ENCODE results near the gene PRRG2. TPM values are rescaled to one million over a fixed set of nuclear protein-coding genes. Genes with fewer than 3 reads are reported as not detected.

The PRRG2 gene
- polyA plus RNA-seq, 1 donor (not counting 4 experiments of a cell fraction or from before 2014, with no cell fraction given) = 5.3 TPM

- Histone ChIP-seq H3K27ac (ENCODE audit: control insufficient read depth, insufficient read depth, low read length) (no peak overlapping the region), H2AFZ (ENCODE audit: control insufficient read depth, low read length) (no peak overlapping the region), H3K9ac (ENCODE audit: control insufficient read depth, extremely low read depth, insufficient read depth, low read length) (no peak overlapping the region), H3K79me2 (ENCODE audit: control insufficient read depth, insufficient read depth, low read length) (no peaks in the 10 kb centered on the region), H3K9me3 (ENCODE audit: control insufficient read depth, low read depth, low read length) (no peaks in the 10 kb centered on the region), H3K4me1 (ENCODE audit: control insufficient read depth, extremely low read depth, insufficient read depth, low read length) (no peaks in the 10 kb centered on the region), H3K4me3 (ENCODE audit: control insufficient read depth in 2 of 3, extremely low read depth in 1 of 3, insufficient read depth in 2 of 3, low read depth in 1 of 3, low read length in 3 of 3) (no peak overlapping the region), H3K36me3 (ENCODE audit: control insufficient read depth in 2 of 2, extremely low read depth in 1 of 2, insufficient read depth in 2 of 2, low read length in 2 of 2) (peaks cover 6 to 12% of the 10 kb centered on the region in 2 experiments), H3K27me3 (ENCODE audit: control insufficient read depth, extremely low read depth, insufficient read depth, low read length) (no peaks in the 10 kb centered on the region), H4K20me1 (ENCODE audit: control insufficient read depth, extremely low read depth, insufficient read depth, low read length) (no peaks in the 10 kb centered on the region), H3K9me1 (ENCODE audit: control insufficient read depth, extremely low read depth, insufficient read depth, low read length) (no peaks in the 10 kb centered on the region), H3K4me2 (ENCODE audit: control insufficient read depth, extremely low read depth, insufficient read depth, low read depth, low read length) (no peak overlapping the region)
- DNase-seq (ENCODE audit: low read depth, low spot score) (no peak), FAIRE-seq (no peak)
- dilution Hi-C loops (cut with MboI; ENCODE audit: extremely low pct_ligation_motif_present, low sequenced_read_pairs) = no loop called here
- TF ChIP-seq EZH2 (IDR thresholded peaks at IDR 0.05; ENCODE audit: low read length) (no peak), CTCF (optimal IDR thresholded peaks at IDR 0.05 in 1 of 3, IDR thresholded peaks at IDR 0.05 in 1 of 3, conservative IDR thresholded peaks at IDR 0.05 in 1 of 3; ENCODE audit: extremely low read depth in 1 of 3, insufficient read depth in 2 of 3, low read length in 3 of 3) (no peak)
Observed at GRCh38 chr19:49624967-49625910, 44.1 kb downstream of the PRRG2 start.

GRCh38 chr19:49626226-49626625 is 45.1 kb downstream of the PRRG2 start:
- no peak for FAIRE-seq

More at GRCh38 chr19:49626226-49626625, 45.1 kb downstream of the PRRG2 start:
- no peaks in the 10 kb centered on the region for H3K9me1 ChIP-seq (ENCODE audit: control insufficient read depth, extremely low read depth, insufficient read depth, low read length)
- H3K4me1 ChIP-seq (ENCODE audit: control insufficient read depth, extremely low read depth, insufficient read depth, low read length) = peaks cover 3% of the 10 kb centered on the region
- no peak overlapping the region for H3K4me3 ChIP-seq (ENCODE audit: control insufficient read depth in 2 of 3, extremely low read depth in 1 of 3, insufficient read depth in 2 of 3, low read depth in 1 of 3, low read length in 3 of 3)
- H3K9me3 ChIP-seq (ENCODE audit: control insufficient read depth, low read depth, low read length) = no peaks in the 10 kb centered on the region
- H4K20me1 ChIP-seq (ENCODE audit: control insufficient read depth, extremely low read depth, insufficient read depth, low read length) = no peaks in the 10 kb centered on the region
- H3K9ac ChIP-seq (ENCODE audit: control insufficient read depth, extremely low read depth, insufficient read depth, low read length) = no peak overlapping the region
- no peak overlapping the region for H3K27ac ChIP-seq (ENCODE audit: control insufficient read depth, insufficient read depth, low read length)
- peaks cover 4 to 12% of the 10 kb centered on the region in 2 experiments for H3K36me3 ChIP-seq (ENCODE audit: control insufficient read depth in 2 of 2, extremely low read depth in 1 of 2, insufficient read depth in 2 of 2, low read length in 2 of 2)
- H2AFZ ChIP-seq (ENCODE audit: control insufficient read depth, low read length) = no peak overlapping the region
- H3K4me2 ChIP-seq (ENCODE audit: control insufficient read depth, extremely low read depth, insufficient read depth, low read depth, low read length) = no peak overlapping the region
- no peaks in the 10 kb centered on the region for H3K79me2 ChIP-seq (ENCODE audit: control insufficient read depth, insufficient read depth, low read length)
- no peak for TF ChIP-seq CTCF (optimal IDR thresholded peaks at IDR 0.05 in 1 of 3, IDR thresholded peaks at IDR 0.05 in 1 of 3, conservative IDR thresholded peaks at IDR 0.05 in 1 of 3; ENCODE audit: extremely low read depth in 1 of 3, insufficient read depth in 2 of 3, low read length in 3 of 3)
- TF ChIP-seq EZH2 (IDR thresholded peaks at IDR 0.05; ENCODE audit: low read length) = no peak
- dilution Hi-C loops (cut with MboI; ENCODE audit: extremely low pct_ligation_motif_present, low sequenced_read_pairs) = no loop called here
- no peak for DNase-seq (ENCODE audit: low read depth, low spot score)
- no peaks in the 10 kb centered on the region for H3K27me3 ChIP-seq (ENCODE audit: control insufficient read depth, extremely low read depth, insufficient read depth, low read length)

Measured in keratinocyte (primary cell).